Activated CD4-positive, alpha-beta memory T cell treated with anti-CD3 and anti-CD28 coated beads for 36 hours (primary cell): ENCODE results near the gene ACOX2. TPM values are rescaled to one million over a fixed set of nuclear protein-coding genes. Genes with fewer than 3 reads are reported as not detected.

Experiments
- CTCF ChIA-PET: fragments of 350-600 bp; sonication (Branson Sonifier 250); formaldehyde crosslinking; loops from one replicate; lab custom pipeline; 2021; ENCODE audit warnings: antibody characterized with exemption, inconsistent platforms; lab: Charles Lee
- POLR2A ChIA-PET: fragments of 350-600 bp; sonication (Branson Sonifier 250); formaldehyde crosslinking; loops from one replicate; lab custom pipeline; 2021; ENCODE audit warnings: antibody characterized with exemption; lab: Charles Lee
- DNase-seq: peaks from one replicate; pipeline ENCODE4 v3.0.0-alpha.2; 2020
- H3K27ac Mint-ChIP-seq: one replicate; pipeline ENCODE4 v1.8.0; 2021; ENCODE audit warnings: mixed read lengths
- H3K27me3 Mint-ChIP-seq: one replicate; pipeline ENCODE4 v1.8.0; 2021; ENCODE audit warnings: mixed read lengths
- H3K36me3 Mint-ChIP-seq: one replicate; pipeline ENCODE4 v1.8.0; 2021; ENCODE audit warnings: mixed read lengths
- H3K4me1 Mint-ChIP-seq: one replicate; pipeline ENCODE4 v1.8.0; 2021; ENCODE audit warnings: low read depth, mixed read lengths
- H3K4me3 Mint-ChIP-seq: one replicate; pipeline ENCODE4 v1.8.0; 2021; ENCODE audit warnings: mild to moderate bottlenecking, mixed read lengths
- H3K9me3 Mint-ChIP-seq: one replicate; pipeline ENCODE4 v1.8.0; 2021; ENCODE audit warnings: mixed read lengths
- intact Hi-C: fragments of 100-400 bp; cut with micrococcal nuclease; formaldehyde crosslinking; loops from one replicate; pipeline ENCODE4 v1.15.1; 2023
- total RNA-seq, 2 experiments: library from RNA; stranded (reverse); gene quantifications; one replicate each; pipeline ENCODE4 v1.2.3, GENCODE V29; 2021

The ACOX2 gene
- not detected for total RNA-seq

GRCh38 chr3:58536501-58537411, at the start of gene ACOX2:
Gene ACOX2, minus strand, starts transcription at chr3:58537190. Its CDS starts 2,084 bp downstream, at chr3:58535106.
- Mint-ChIP-seq H3K4me1 (peaks cover 12% of the 10 kb centered on the region), H3K36me3 (no peaks in the 10 kb centered on the region), H3K4me3 (no peak within 1 kb of the TSS), H3K27me3 (no peaks in the 10 kb centered on the region), H3K27ac (no peak within 1 kb of the TSS), H3K9me3 (no peaks in the 10 kb centered on the region)
- no peak for DNase-seq
- intact Hi-C loops, result no loop called here
- ChIA-PET POLR2A (no interaction called here), CTCF (interaction anchor here (1.7 to 2.0 kb wide), 3 partner anchors 33 to 230 kb away, joined by 5 to 7 read pairs (median 6); partner anchors contain the start of genes HTD2, KCTD6 and RPP14)

DNA sequence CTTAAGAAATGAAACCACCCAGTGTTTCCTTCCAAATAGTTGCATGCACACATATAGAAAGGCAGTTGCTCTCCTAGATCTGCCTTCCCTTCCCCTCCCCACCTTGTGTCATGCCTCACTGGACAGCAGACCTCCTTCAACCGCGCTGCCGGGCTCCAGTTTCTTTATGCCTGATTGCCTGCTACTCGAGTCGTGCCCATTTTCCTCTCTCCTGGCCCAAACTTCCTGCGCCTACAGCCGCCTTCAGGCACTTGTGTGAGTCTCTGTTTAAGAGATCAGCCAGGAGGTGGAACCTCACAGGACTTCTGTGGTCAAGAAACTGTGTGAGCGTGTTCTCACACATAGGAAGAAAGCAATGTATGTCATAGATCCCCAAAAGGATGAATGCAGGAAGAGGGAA, 49.0 kb upstream of the ACOX2 start:
- ChIA-PET CTCF (interaction anchor here (0.7 to 3.7 kb wide), 13 partner anchors 11 to 1377 kb away, joined by 3 to 29 read pairs (median 3); partner anchors contain the start of gene HTD2), POLR2A (interaction anchor here (0.6 kb wide), 1 partner anchor 1087 kb away, joined by 3 read pairs; no protein-coding TSS in a partner anchor)
- Mint-ChIP-seq H3K4me1 (peaks cover 12% of the 10 kb centered on the region), H3K4me3 (peak overlapping the region; percentile 78), H3K27ac (no peak overlapping the region), H3K27me3 (peaks cover 31% of the 10 kb centered on the region), H3K36me3 (no peaks in the 10 kb centered on the region), H3K9me3 (no peaks in the 10 kb centered on the region)
- intact Hi-C loops, result loop anchor here (2.0 kb wide), 1 partner anchor 17 kb away; no protein-coding TSS in a partner anchor
- DNase-seq, result no peak

- H3K27me3 Mint-ChIP-seq, result peaks cover 29% of the 10 kb centered on the region
- peaks cover 12% of the 10 kb centered on the region for H3K4me1 Mint-ChIP-seq
- no peak overlapping the region for H3K27ac Mint-ChIP-seq
- peak; percentile 78 for DNase-seq
- ChIA-PET CTCF (interaction anchor here (0.7 to 3.7 kb wide), 15 partner anchors 12 to 1377 kb away, joined by 3 to 29 read pairs (median 3); partner anchors contain the start of gene HTD2), POLR2A (interaction anchor here (0.6 kb wide), 1 partner anchor 1088 kb away, joined by 3 read pairs; no protein-coding TSS in a partner anchor)
- H3K36me3 Mint-ChIP-seq, result no peaks in the 10 kb centered on the region
- intact Hi-C loops, result loop anchor here (2.0 kb wide), 1 partner anchor 16 kb away; no protein-coding TSS in a partner anchor
- H3K4me3 Mint-ChIP-seq, result peak overlapping the region; percentile 78
- H3K9me3 Mint-ChIP-seq, result no peaks in the 10 kb centered on the region
Observed at GRCh38 chr3:58585005-58585786, 48.2 kb upstream of the ACOX2 start.

GRCh38 chr3:58584690-58585004, 47.7 kb upstream of the ACOX2 start:
- H3K27me3 Mint-ChIP-seq, result peaks cover 28% of the 10 kb centered on the region
- no peak for DNase-seq
- peaks cover 12% of the 10 kb centered on the region for H3K4me1 Mint-ChIP-seq
- peak overlapping the region; percentile 78 for H3K4me3 Mint-ChIP-seq
- no peak overlapping the region for H3K27ac Mint-ChIP-seq
- intact Hi-C loops, result loop anchor here (2.0 kb wide), 1 partner anchor 16 kb away; no protein-coding TSS in a partner anchor
- CTCF ChIA-PET, result interaction anchor here (0.8 to 3.7 kb wide), 9 partner anchors 11 to 278 kb away, joined by 3 to 29 read pairs (median 4); partner anchors contain the start of gene HTD2
- POLR2A ChIA-PET, result no interaction called here
- H3K9me3 Mint-ChIP-seq, result no peaks in the 10 kb centered on the region
- H3K36me3 Mint-ChIP-seq, result no peaks in the 10 kb centered on the region

DNA sequence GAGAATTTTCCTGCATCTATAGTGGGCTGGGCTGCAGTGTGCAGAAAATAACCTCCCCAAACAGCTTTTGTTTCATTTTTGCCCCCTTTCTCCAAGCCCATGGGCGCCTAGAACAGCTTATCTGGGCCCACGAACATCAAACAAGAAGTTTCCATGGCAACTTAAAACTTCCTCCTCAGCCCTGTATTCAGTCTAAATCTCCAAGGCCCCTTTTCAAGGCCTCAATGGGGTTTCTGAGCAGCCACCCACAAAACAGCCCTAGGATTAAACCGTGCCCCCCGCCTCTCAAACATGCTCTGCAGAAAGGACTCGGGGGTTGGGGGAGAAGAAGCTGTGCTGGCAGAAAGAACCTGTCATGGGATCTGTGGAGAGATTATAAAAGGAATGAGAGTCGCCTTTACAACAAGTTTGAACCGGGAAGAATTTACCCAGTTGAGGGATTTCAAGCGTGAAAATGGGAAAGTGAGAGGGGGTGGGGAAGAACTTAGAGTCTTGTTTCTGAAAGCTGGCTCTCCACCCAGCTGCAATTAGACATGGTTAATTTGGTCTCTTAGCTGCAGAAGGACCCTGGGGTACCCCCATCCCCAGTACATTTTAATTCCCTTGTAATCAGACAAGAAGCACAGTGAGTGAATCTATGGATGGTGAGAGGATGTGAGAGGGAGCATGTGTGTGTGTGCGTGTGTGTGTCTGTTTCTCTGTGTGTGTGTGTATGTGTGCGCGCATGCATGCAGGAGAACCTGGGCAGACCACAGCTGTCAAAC, 44.5 kb upstream of the ACOX2 start:
- ChIA-PET CTCF (interaction anchor here (1.4 kb wide), 1 partner anchor 12 kb away, joined by 4 read pairs; no protein-coding TSS in a partner anchor), POLR2A (no interaction called here)
- Mint-ChIP-seq H3K27me3 (peaks cover 21% of the 10 kb centered on the region), H3K4me3 (no peak overlapping the region), H3K4me1 (peaks cover 12% of the 10 kb centered on the region), H3K9me3 (no peaks in the 10 kb centered on the region), H3K27ac (no peak overlapping the region), H3K36me3 (no peaks in the 10 kb centered on the region)
- no peak for DNase-seq
- intact Hi-C loops, result no loop called here

DNA sequence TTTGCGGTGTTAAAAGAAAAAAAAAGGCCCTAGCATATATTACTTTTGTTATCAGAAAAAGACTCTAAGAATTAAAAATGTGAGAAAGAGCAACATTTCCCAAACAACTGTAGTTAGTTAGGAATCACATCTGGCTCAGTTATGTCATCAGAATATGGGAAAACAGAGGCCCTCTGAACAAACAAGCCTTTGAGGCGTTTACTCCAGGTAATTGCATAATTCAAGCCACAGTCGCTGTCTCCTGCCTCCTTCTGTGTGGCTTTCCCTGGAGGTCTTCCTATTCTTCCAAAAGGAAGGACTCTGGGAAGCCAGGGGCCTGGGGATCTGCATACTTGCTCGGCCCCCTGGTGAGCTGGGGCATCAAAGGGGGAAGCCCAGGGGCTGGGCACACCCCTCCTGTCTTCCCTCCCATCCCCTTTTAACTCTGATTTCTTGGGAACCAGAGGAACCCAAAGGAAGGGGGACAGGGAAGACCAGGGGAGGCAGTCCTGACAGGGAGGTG, 43.9 kb upstream of the ACOX2 start:
- CTCF ChIA-PET, result no interaction called here
- intact Hi-C loops, result no loop called here
- POLR2A ChIA-PET, result no interaction called here

GRCh38 chr3:58578873-58579272, 41.9 kb upstream of the ACOX2 start:
- H3K4me3 Mint-ChIP-seq, result no peak overlapping the region
- DNase-seq, result no peak
- H3K27me3 Mint-ChIP-seq, result peaks cover 3% of the 10 kb centered on the region
- no peaks in the 10 kb centered on the region for H3K4me1 Mint-ChIP-seq
- H3K36me3 Mint-ChIP-seq, result no peaks in the 10 kb centered on the region
- H3K9me3 Mint-ChIP-seq, result no peaks in the 10 kb centered on the region
- no peak overlapping the region for H3K27ac Mint-ChIP-seq
- CTCF ChIA-PET, result interaction anchor here (0.7 to 1.4 kb wide), 2 partner anchors 52 to 107 kb away, joined by 3 read pairs; no protein-coding TSS in a partner anchor
- intact Hi-C loops, result no loop called here
- POLR2A ChIA-PET, result no interaction called here

More for the DNA sequence above, 43.9 kb upstream of the ACOX2 start:
- Mint-ChIP-seq H3K27ac (no peak overlapping the region), H3K27me3 (peaks cover 15% of the 10 kb centered on the region), H3K9me3 (no peaks in the 10 kb centered on the region), H3K4me3 (no peak overlapping the region), H3K4me1 (peaks cover 8% of the 10 kb centered on the region), H3K36me3 (no peaks in the 10 kb centered on the region)
- no peak for DNase-seq

DNA sequence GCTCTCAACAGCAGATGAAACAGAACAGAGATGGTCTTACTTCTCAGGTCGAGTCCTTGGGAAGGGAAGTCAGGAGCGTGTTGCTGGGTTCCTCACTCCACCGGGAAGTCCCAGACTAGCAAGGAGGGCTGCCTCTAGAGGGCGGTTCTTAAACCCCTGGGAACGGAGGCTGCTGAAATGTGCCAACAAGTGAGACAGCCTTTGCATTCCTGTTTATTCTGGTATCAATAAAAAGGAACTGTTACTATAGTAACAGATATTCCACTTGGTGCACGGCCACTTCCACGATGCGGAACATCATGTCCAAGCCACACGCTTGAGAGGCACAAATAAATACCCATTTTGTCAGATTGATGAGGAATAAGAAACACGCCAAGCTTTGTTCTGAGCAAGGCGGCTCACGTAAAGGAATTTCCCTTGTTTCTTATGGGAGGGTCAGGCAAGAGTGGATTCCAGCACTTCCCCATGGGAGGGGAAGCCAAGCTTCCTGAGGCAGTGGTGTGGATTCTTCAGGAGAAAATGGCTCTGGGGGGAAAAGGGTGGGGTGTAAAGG, 40.4 kb upstream of the ACOX2 start, which contains the start of gene FAM107A:
Gene FAM107A, minus strand, starts transcription at position 123 of the 553 bp plus-strand sequence. CDS start 7,531 bp downstream, outside the sequence.
- Mint-ChIP-seq H3K4me1 (no peaks in the 10 kb centered on the region), H3K36me3 (no peaks in the 10 kb centered on the region), H3K27ac (no peak within 1 kb of the TSS), H3K9me3 (no peaks in the 10 kb centered on the region), H3K27me3 (peaks cover 2% of the 10 kb centered on the region), H3K4me3 (no peak within 1 kb of the TSS)
- ChIA-PET CTCF (interaction anchor here (1.4 kb wide), 1 partner anchor 53 kb away, joined by 3 read pairs; no protein-coding TSS in a partner anchor), POLR2A (no interaction called here)
- intact Hi-C loops, result no loop called here
- DNase-seq, result no peak

- Mint-ChIP-seq H3K9me3 (no peaks in the 10 kb centered on the region), H3K27ac (no peak overlapping the region)
Observed at GRCh38 chr3:58576716-58577115, 39.7 kb upstream of the ACOX2 start.

DNA sequence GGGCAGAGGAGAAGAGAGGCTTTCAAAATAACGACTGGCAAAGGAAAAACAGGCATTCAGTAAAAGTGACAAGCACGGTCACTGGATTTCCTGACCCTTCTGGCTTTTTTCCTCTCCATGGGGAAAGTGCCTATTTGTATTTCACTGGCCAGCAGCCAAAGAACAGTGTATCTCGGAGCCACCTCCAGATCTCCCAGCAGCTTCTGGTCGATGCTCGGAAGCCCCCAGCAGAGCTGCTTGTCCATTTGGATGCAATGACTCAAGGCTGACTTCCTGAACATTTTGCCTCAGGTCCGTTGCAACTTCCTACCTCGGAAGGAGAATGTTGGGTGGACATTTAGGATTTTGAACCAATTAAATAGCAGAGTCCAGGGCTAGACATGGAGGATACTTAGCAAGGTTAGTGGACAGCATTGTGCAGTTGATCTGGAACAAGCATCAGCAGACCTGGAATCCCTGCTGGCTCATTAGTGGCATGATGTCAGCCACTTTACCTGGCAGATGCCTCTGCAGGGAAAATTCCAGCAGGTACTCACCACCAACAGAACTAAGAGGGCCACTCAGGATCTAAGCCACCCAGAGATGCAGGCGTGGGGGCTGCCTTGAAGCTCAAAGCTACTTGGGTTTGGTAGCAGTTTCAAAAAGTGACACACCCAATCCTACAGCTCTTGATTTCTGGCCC, 39.1 kb upstream of the ACOX2 start:
- H3K9me3 Mint-ChIP-seq, result no peaks in the 10 kb centered on the region
- CTCF ChIA-PET, result interaction anchor here (10.9 kb wide), 1 partner anchor 54 kb away, joined by 223 read pairs; no protein-coding TSS in a partner anchor
- intact Hi-C loops, result no loop called here
- no peak overlapping the region for H3K27ac Mint-ChIP-seq
- POLR2A ChIA-PET, result no interaction called here
- no peaks in the 10 kb centered on the region for H3K36me3 Mint-ChIP-seq
- H3K27me3 Mint-ChIP-seq, result peaks cover 2% of the 10 kb centered on the region
- H3K4me1 Mint-ChIP-seq, result no peaks in the 10 kb centered on the region
- no peak for DNase-seq
- no peak overlapping the region for H3K4me3 Mint-ChIP-seq

More at GRCh38 chr3:58576716-58577115, 39.7 kb upstream of the ACOX2 start:
- DNase-seq, result no peak
- POLR2A ChIA-PET, result no interaction called here
- no peak overlapping the region for H3K4me3 Mint-ChIP-seq
- CTCF ChIA-PET, result no interaction called here
- peaks cover 2% of the 10 kb centered on the region for H3K27me3 Mint-ChIP-seq
- H3K36me3 Mint-ChIP-seq, result no peaks in the 10 kb centered on the region
- H3K4me1 Mint-ChIP-seq, result no peaks in the 10 kb centered on the region
- intact Hi-C loops, result no loop called here
